HepG2 (cell line): ENCODE results near the gene USP40.

Experiments used
- CBX5 ChIP-seq: sonication (generic); formaldehyde crosslinking; IDR thresholded peaks from 2 replicates; pipeline ENCODE4 v1.4.0; 2020; ENCODE audit warnings: missing genetic modification reagents, borderline replicate concordance
- CENPBD1 ChIP-seq: sonication (generic); formaldehyde crosslinking; IDR thresholded peaks from 2 replicates; pipeline ENCODE4 v1.8.0; 2022; ENCODE audit warnings: missing genetic modification reagents, low read depth, mild to moderate bottlenecking, borderline replicate concordance
- MXI1 ChIP-seq: IDR thresholded peaks from 3 replicates; pipeline ENCODE4 v1.6.1; 2012; ENCODE audit warnings: low read depth, low read length, inconsistent platforms, borderline replicate concordance
- REL ChIP-seq: sonication (generic); formaldehyde crosslinking; conservative IDR thresholded peaks from 2 replicates; pipeline ENCODE4 v1.8.0; 2022; ENCODE audit warnings: mild to moderate bottlenecking, missing genetic modification reagents, moderate library complexity
- TBP ChIP-seq: sonication (generic); formaldehyde crosslinking; IDR thresholded peaks from 2 replicates; pipeline ENCODE4 v1.5.0; 2020; ENCODE audit warnings: missing genetic modification reagents
- TF ChIP-seq, protein P1 (sequence below): sonication (generic); formaldehyde crosslinking; IDR thresholded peaks from 2 replicates; pipeline ENCODE4 v1.5.0; 2020; ENCODE audit warnings: missing genetic modification reagents

GRCh38 chr2:233458031-233458610 lies 108.5 kb downstream of the USP40 start:
- no peak for TF ChIP-seq CBX5
- no peak for TF ChIP-seq TBP (CRISPR knock-in tag)
- TF ChIP-seq, protein P1, sequence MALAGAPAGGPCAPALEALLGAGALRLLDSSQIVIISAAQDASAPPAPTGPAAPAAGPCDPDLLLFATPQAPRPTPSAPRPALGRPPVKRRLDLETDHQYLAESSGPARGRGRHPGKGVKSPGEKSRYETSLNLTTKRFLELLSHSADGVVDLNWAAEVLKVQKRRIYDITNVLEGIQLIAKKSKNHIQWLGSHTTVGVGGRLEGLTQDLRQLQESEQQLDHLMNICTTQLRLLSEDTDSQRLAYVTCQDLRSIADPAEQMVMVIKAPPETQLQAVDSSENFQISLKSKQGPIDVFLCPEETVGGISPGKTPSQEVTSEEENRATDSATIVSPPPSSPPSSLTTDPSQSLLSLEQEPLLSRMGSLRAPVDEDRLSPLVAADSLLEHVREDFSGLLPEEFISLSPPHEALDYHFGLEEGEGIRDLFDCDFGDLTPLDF = no peak
- TF ChIP-seq MXI1 = no peak
- TF ChIP-seq CENPBD1 = no peak
- TF ChIP-seq REL (CRISPR knock-in tag) = no peak
